HG03520 (cell line): Measurements from ENCODE around the gene FOXP4.

ENCODE experiments used
- ATAC-seq: cut with Tn5 transposase; IDR thresholded peaks from one replicate; pipeline ENCODE4 v1.9.1; 2021; ENCODE audit warnings: mild to moderate bottlenecking, moderate library complexity; ENCODE audit not compliant: unreplicated experiment

Gene FOXP4

GRCh38 chr6:41582540-41582939, 36.4 kb downstream of the FOXP4 start:
- no peak for ATAC-seq

- ATAC-seq = no peak
These were observed 37.4 kb downstream of the FOXP4 start for GRCh38 chr6:41583565-41583964.

- no peak for ATAC-seq
These were observed 38.0 kb downstream of the FOXP4 start for GRCh38 chr6:41584205-41584604.

- ATAC-seq = no peak
These were observed 38.6 kb downstream of the FOXP4 start for GRCh38 chr6:41584668-41585205.

GRCh38 chr6:41585605-41586004, 39.4 kb downstream of the FOXP4 start:
- ATAC-seq = no peak

GRCh38 chr6:41586252-41587007, 40.2 kb downstream of the FOXP4 start:
- no peak for ATAC-seq

- no peak for ATAC-seq
These were observed 41.1 kb downstream of the FOXP4 start for GRCh38 chr6:41587131-41587879.

- ATAC-seq = no peak
These were observed 41.9 kb downstream of the FOXP4 start for GRCh38 chr6:41588111-41588510.

- no peak for ATAC-seq
These were observed 43.0 kb downstream of the FOXP4 start for GRCh38 chr6:41589223-41589622.

GRCh38 chr6:41589636-41590622, 43.7 kb downstream of the FOXP4 start:
- ATAC-seq = no peak

- no peak for ATAC-seq
These were observed 44.9 kb downstream of the FOXP4 start for GRCh38 chr6:41591122-41591521.

- ATAC-seq = no peak
These were observed 45.8 kb downstream of the FOXP4 start for GRCh38 chr6:41591859-41592502.

- no peak for ATAC-seq
These were observed 47.2 kb downstream of the FOXP4 start for GRCh38 chr6:41593406-41593805.

- ATAC-seq = no peak
These were observed 47.7 kb downstream of the FOXP4 start for GRCh38 chr6:41593839-41594238.

- ATAC-seq = no peak
These were observed 48.1 kb downstream of the FOXP4 start for GRCh38 chr6:41594326-41594725.

- no peak for ATAC-seq
These were observed 48.6 kb downstream of the FOXP4 start for GRCh38 chr6:41594766-41595165.

- no peak for ATAC-seq
These were observed 49.0 kb downstream of the FOXP4 start for GRCh38 chr6:41595166-41595565.

GRCh38 chr6:41596096-41596685, 50.0 kb downstream of the FOXP4 start:
- ATAC-seq = no peak

GRCh38 chr6:41596807-41597206, 50.6 kb downstream of the FOXP4 start:
- no peak for ATAC-seq
